Measurements from ENCODE around the gene STAC2.

STAC2 gene

GRCh38 chr17:39209317-39210092 lies 16.2 kb downstream of the STAC2 start:
- DNase-seq (ENCODE audit: low read depth), result peak; percentile 32

GRCh38 chr17:39208893-39209292 lies 16.9 kb downstream of the STAC2 start:
- DNase-seq (ENCODE audit: low read depth), result no peak

- no peak for DNase-seq (ENCODE audit: low read depth)
These were observed 17.6 kb downstream of the STAC2 start for GRCh38 chr17:39208136-39208535.

- no peak for DNase-seq (ENCODE audit: low read depth)
These were observed 20.6 kb downstream of the STAC2 start for GRCh38 chr17:39205112-39205526.

GRCh38 chr17:39204245-39204644 lies 21.5 kb downstream of the STAC2 start:
- DNase-seq (ENCODE audit: low read depth), result no peak

DNA sequence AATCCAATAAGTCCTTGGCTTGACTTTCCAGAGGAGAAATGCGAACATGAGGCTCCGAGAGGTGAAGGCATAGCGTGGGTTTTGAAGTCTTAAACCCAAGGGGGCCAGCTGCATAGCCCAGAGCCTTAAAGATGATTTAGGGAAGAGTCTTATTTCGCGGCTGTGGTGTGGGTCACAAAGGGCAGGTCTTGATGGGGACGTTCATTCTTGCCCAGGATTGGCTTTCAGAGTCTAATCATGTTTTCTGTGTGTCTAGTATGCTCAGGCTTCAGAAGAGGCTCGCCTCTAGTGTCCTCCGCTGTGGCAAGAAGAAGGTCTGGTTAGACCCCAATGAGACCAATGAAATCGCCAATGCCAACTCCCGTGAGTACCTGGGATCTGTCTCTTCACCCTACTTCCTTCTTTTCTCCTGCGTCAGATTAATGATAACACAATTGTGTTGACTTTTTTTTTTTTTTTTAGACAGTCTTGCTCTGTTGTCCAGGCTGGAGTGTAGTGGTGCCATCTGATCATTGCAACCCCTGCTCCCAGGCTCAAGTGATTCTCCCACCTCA lies 24.7 kb downstream of the STAC2 start:
- DNase-seq (ENCODE audit: low read depth), result no peak

- no peak for DNase-seq (ENCODE audit: low read depth)
These were observed 25.5 kb downstream of the STAC2 start, which contains the start of gene RPL19 for GRCh38 chr17:39200070-39200879. TSS of gene RPL19 (plus strand) at chr17:39200283. CDS start at chr17:39200345, 62 bp downstream.

DNA sequence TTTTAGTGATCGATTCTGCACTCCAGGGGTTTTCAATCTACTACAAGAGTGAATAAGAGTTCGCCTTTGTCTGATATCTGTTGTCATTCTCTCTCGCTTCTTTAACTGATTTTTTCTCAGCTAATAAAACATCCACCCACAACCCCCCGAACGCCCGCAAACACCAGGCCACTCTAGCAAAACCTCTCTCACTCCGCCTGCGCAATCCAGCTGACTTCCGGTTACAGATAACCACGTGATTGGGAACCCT lies 26.0 kb downstream of the STAC2 start:
- DNase-seq (ENCODE audit: low read depth), result peak; percentile 92

DNA sequence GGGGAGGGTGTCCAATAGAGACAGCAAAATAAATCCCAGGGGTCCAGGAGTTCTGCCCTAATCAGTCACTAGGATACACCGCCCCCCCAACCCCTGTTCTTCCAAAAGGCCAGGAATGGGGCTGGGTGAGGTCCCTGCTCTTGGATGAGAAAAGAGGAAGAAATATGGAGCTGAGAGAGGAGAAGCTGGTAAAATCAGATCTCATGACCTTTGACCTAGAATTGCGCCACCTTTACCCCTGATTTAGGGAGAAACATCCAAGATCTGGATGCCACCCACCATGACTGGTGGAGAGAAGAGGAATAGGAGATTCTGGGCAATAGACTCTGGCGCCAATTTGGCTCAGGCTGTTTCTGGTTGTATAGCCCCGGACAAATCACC lies 27.6 kb downstream of the STAC2 start:
- no peak for DNase-seq (ENCODE audit: low read depth)

DNA sequence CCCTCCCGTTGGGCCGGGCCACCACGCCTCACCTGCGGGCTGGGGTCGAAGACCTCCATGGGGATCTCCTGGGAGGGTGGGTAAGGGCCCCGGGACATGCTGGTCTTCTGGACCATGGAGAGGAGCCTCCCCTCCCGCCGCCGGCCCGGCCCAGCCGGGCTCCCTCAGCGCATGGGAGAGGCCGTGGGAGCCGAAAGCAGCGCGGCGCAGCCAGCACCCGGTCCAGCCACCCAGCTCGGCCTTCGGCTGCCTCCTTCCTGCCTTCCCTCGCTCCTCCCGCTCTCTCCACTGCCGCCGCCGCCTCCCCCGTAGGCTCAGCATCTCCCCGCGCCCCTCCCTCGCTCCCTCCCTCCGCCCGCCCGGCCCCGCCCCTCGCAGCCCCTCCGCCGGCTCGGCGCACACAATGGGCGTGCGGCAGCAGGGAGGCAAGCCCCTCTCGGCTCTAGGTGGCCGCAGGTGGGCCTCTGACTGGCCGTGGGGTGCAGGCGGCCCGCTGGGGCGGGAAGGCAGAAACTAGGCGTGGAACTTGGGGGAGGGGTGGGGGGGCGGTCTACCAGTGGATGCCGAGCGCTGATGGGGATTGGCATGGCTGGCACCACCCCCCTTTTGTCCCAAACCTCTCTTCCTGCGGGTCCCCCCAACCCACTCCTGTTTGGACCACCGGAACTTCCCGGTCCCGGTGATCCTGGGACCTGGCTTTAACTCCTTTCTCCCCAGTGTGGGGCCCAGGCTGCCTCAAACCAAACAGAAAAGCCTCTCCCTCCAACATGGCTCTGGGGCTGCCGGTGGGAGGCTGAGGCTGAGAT lies 28.2 kb downstream of the STAC2 start, which contains the start of gene CACNB1:
CACNB1 (minus strand) TSS at position 290 of the 806 bp plus-strand sequence; CDS start at position 116, 174 bp downstream.
- DNase-seq (ENCODE audit: low read depth), result peak; percentile 76

DNA sequence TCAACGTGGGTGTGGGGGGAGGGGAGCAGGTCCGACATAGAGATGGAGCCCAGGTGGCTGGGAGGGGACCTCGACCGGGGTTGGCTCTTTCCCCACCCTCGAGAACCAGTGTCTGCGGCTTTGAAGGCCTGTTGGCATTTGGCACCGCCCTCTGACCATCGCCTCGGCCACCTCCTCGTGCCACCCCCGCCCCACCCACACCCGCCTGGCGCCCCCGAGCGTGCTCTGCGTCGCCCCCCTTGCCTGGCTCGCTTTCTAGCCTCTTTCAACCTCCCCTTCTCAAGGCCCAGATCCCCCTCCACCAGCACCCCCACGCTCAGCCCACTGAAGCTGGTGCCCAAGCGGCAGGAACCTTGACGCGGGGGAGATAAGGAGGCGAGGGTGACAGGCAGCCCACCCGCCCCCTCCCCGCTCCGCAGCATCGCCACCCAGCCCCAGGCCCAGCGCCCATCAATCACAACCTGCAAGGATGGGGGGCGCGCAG lies 28.9 kb downstream of the STAC2 start:
- DNase-seq (ENCODE audit: low read depth), result peak; percentile 47

- no peak for DNase-seq (ENCODE audit: low read depth)
These were observed 29.4 kb downstream of the STAC2 start for GRCh38 chr17:39196241-39196807.

GRCh38 chr17:39195568-39196160 lies 30.1 kb downstream of the STAC2 start:
- no peak for DNase-seq (ENCODE audit: low read depth)

- DNase-seq (ENCODE audit: low read depth), result no peak
These were observed 30.7 kb downstream of the STAC2 start for GRCh38 chr17:39194985-39195524.

DNA sequence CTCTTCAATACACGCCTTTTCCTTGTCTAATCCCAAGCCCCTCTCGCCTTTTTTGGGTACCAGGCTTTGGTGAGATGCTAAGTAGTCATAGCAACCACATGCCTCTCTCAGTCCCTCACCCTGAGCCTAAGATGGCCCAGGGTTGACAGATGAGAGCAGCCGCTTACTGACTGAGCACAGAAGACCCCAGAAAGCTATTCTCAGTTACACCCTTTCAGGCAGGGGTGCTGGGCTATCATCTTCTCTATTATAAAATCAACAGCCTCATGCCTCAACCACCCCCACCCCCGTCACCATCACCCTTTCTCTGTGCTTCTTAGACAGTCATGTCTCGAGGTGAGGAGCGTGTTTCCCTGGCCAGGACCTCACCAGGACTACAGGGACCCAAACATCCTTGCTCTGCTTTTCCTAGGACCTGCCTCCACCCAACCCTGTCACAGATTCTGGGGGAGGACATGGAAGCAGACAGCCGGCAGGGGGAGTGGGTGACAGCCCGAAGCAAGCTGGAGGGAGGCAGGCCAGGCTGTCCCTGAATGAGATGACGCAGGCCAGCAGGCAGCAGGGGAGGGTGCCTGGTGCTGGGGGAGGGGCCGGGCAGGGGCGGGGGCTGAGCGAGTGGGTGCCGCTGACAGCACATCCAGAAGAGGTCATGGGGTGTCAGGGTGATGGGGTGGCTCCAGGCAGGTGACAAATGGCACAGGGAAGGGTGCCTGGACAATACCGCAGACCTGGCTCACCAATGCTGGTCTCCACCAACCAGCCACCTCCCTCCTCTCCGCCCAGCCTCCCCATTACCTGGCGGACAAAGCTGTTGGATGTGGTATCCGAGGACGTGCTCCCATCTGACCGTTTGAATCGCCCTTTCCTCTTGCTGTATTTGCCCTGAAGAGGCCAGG lies 31.4 kb downstream of the STAC2 start:
- peak; percentile 64 for DNase-seq (ENCODE audit: low read depth)

DNA sequence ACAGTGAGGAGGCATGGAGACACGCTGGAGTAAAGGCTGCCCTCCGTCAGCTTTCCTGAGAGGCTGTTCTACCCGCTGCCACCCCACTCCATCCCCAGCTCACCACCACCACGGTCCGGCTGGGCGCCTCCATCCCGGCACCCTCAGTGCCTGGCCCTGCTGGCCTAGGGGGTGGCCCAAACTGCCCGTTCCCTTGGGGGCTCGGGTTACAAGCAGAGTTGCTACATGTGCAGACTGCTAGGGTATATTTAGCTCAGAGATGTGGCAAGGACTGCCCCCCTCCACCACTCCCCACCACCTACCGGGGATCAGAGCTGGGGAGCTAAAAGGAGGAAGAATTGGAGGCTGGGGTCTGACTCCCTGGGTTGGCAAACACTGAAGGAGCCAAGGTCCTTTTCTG lies 32.4 kb downstream of the STAC2 start:
- DNase-seq (ENCODE audit: low read depth), result peak; percentile 47

- DNase-seq (ENCODE audit: low read depth), result no peak
These were observed 32.8 kb downstream of the STAC2 start for GRCh38 chr17:39192901-39193300.

DNA sequence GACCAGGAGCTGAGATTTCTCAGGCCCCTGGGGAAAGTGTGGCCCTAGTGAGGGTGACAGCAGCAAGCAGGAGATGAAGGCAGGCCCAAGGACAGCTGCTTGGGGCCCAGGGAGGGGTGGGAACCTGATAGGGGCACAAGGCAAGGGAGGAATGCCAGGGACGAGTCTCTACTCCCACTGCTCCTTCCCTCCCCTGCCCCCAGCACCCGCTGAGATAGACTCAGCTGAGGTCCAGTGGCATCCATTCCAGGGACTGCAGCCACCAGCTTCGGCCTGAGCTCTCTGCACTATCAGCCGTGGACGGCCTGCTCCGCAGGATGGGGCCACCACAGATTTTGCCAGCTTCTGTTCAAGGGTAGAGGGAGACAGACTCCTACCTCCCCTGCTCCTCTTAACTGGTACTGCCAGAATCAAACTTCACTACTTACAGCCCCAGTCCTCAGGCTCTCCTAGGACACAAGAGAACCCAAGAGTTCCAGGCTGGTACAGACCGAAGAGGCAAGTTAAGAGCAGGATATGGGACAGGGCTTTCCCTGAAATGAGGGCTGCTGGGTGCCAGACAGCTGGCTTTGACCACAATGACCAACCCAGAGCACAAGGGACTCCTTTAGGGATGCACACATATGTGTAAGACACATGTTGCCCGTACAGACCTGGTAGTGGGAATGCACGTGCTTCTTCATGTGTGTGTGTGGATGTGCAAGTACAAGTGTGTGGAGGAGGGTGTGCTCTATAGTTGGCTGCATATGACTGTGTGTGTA lies 33.8 kb downstream of the STAC2 start:
- no peak for DNase-seq (ENCODE audit: low read depth)

DNA sequence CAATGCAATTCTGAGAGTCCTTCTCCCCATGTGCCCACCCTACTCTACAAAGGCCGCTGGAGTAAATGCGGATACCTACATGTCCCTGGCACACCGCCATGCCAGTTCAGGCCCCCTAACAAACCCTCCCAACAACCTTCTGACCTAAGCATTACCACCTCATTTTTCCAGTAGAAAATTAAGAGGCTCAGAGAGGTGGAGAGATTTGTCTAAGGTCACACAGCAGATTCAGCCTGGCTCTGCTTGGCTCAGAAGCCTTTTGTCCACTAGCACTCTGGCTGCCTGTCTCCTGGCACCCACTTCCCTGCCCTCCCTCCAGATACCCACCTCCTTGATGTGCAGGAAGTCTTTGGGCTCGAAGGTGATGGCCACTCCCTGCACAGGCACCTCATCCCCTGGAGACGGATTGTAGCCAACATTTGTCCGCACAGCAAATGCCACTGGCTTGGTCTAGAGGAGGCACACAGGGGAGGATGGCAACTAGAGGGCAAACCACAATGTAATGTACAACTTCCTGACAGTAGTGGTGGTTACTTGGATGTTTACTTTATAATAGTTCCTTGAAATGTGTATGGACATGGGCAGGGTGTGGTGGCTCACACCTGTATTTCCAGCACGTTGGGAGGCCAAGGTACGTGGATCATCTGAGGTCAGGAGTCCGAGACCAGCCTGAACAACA lies 38.5 kb downstream of the STAC2 start:
- no peak for DNase-seq (ENCODE audit: low read depth)
